Daoy (cell line): ENCODE measurements around the gene CERS6. TPM values are rescaled to one million over a fixed set of nuclear protein-coding genes. Genes with fewer than 3 reads are reported as not detected.

Experiments
- DNase-seq: peaks from one replicate; pipeline ENCODE4 v3.0.0-alpha.2; 2015; ENCODE audit warnings: low read depth
- total RNA-seq: library from RNA; depleted of rRNA; stranded (reverse); fragments of >200 nt; shearing (Covaris generic); gene quantifications from 2 replicates; pipeline ENCODE4 v1.2.3, GENCODE V29; 2014

Gene CERS6
- total RNA-seq, 1 experiment from 2014 or later, result 16.4 TPM

DNA sequence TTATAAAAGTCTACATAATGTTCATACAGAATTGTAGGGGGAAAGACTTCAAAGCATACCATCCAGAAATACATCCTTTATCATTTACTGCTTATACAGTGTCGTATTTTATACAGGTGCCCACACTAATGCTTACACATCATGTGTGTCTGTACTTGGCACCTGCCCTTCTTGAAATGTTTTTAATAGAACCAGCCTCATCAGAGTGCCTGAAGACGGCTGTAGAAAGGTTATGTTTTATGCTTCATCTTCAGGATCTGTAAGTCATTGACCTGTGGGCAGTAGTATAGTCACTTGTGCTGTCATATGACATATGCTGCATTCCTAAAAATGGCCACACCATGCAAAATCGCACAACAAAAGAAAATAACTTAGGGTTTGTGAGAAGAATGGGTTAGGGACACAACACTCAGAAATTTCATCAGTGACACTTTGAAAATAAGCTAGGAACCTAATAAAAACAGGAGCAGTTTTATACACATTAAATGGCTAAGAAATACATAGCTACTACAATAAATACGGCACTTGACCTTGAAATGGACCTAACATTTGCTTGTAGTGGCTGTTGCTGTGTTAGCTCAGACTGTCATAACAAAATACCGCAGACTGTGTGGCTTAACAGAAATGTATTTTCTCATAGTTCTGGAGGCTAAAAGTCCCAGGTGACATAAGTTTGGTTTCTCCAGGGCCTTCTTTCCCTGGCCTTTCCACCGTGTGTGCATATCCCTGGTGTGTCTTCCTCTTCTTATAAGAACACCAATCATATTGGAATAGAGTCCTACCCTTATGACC is 112.6 kb downstream of the CERS6 start:
- DNase-seq, result no peak

DNA sequence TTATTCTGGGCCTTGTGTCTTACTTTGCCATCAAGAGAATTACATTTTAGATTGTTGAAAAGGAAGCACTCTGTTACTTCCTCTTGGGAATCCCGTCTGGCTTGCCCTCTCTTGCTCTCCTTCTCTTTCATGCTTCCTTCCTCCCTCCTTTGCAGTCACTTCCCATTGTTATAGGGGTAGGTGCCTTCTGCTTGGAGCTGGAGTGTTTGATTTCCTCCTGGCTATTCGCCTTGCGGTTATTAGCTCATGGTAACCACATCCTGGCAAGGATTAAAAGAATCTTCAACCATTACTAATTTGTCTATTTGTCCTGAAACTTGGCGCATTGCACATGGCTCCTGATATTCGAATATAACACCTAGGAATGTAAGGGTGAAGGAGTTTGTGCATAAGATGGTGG is 115.0 kb downstream of the CERS6 start:
- DNase-seq, result no peak

DNA sequence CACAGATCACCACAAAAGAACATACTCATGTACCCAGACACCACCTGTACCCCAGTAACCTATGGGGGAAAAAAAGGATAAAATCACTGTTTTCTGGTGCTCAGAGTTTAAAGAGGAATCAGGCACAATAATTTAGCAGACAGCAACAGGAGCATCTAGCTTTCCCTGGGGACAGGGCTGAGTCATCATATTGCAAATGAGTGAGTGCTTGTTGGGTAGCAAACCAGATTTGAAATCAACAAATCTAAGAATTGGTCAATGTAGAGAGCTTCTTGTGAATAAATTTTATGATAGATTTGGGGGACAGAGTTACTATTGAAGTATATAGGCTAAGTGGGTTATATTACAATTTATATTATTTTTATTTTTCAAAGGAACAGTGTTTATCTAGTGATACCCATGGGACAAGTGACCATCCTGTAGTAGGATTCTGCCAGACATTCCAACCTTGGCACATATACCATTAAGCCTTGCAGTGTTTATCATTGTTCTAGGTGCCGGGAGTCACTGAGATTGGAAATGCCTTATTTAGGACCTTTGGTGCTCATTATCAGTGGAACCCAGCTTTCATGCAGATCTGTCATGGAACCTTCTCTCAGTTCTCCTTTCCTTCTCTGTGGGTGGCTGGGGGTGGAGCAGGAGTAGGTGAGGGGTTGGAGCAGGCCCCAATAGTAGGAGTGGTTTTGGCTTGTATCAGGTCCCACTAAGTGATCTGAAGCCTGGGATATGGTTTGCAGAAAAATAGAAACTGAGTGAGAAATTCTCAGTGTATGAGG is 117.2 kb downstream of the CERS6 start:
- peak; percentile 13 for DNase-seq

DNA sequence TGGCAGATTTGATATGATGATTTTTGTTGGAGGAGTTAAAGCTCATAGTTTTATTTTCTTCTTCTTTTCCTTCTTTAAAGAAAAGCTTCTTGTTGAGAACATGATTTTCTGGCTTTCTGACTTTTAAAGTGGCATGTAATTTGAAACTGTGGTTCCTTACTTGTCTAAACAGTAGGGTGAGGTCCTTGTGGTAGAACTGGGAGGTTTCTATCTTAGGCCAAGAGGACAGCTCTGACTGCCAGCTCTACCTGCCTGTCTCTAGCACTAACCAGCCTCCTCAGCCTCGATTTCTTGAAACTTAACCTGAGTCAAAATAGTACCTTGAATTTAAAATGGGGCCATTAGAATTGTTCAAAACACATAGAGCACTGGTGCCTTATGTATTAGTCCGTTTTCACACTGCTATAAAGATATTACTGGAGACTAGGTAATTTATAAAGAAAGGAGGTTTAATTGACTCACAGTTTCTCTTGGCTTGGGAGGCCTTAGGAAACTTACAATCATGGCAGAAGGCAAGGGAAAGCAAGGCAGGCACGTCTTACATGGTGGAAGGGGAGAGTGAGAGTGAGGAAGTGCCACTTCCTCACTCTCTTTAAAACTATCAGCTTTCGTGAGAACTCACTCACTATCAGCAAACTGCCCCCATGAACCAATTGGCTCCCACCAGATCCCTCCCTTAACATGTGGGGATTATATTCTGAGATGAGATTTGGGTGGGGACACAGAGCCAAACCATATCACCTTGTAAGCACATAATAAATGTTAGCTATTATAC is 119.0 kb downstream of the CERS6 start:
- no peak for DNase-seq

DNA sequence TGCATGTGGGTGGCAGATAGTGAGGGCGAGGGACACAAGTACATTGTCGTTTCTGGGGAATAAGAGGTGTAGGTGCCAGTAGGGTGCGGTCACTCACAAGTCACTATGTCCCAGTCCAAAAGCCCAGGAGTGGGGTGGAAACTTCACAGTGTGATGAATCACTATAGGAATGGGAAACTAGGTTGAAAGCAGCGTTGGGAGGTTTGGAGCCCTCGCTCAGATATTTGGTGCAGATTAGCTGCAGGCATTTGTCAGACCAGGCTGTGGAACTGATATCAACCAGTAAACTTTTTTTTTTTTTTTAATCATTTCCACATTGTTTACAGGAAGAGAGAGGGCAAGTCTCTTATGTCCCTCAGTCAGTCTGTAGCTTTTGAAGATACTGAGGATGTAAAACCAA is 121.8 kb downstream of the CERS6 start:
- no peak for DNase-seq

DNA sequence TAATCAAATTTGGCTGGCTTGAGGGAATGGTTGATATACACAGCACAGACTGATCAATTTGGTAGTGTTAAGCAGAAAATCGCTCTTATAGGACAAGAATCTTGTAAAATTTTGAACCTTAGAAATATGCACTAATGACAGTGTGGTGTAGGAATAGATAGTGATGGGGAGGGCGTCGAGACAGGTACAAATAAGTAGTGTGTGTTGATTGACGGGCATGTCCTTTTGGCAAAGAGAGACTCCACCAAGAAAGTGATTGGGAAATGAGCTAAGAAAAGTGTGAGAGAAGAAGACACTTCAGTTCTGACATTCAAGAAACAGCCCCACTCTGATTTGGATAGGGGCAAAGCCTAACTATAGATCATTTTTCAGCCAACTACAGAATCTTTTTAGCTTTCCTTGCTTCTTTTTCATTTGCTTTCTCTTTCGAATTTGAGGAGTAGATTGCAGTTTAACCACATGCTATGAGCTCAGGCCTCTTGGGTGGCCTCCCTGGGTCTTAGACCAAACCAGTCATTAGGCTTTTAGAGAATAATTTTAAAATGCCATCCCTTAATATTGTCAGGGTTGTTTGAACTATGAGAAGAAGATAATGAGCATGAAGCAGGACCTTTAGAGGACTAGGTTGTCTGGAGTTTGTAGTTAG is 127.1 kb downstream of the CERS6 start:
- peak; percentile 53 for DNase-seq

DNA sequence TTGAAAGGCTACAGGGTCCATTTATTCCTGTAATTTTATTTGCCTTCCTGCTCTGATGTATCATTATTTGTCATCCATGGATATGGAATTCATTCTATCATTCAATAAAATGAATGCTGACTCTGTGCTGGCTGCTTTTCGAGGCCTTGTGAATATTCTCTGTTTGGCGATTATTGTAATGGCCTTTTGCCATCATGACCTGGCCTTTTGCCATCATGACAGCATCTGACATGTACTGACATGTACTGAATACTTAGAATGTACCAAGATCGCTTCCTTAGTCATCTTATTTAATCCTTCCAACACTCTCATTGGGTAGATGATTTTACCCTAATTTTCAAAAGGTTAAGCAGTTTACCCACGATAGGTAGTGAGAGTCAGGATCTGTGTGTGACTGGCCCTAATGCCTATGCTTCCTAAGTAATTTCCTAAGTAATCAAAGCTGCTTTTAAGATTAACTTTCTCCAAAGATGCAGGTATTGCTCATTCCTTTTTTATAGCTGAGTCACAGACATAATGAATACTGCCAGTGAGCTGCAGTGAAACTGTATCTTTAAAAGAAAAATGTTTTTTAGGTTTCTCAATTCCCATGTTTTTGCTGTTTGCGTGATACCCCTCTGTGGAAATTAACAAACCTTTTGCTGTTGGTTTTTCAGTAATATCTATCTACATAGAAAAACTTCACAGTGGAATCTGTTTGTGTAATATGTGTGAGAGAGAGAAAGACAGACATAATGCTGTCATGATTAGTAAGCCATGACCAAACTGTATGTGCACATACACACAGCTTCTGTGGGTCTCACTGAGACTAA is 127.8 kb downstream of the CERS6 start:
- DNase-seq, result peak; percentile 46

DNA sequence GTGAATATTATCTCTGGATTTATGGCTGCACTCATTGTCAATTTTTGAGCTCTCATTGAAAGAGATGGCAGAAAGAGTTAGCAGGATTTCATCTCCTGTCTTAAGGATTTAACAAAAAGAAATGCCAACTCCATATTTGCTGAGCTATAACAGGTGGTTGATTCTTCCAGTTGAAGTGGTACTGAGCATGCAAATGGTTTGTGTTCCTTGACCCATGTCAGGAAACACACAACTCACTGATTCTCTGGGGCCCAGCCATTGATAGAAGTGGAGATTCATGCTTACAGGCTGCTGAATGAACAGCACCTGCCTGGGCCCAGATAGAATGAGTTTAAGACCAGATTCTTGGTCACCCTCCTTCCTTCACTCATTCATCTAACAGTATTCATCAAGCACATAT is 128.8 kb downstream of the CERS6 start:
- no peak for DNase-seq

DNA sequence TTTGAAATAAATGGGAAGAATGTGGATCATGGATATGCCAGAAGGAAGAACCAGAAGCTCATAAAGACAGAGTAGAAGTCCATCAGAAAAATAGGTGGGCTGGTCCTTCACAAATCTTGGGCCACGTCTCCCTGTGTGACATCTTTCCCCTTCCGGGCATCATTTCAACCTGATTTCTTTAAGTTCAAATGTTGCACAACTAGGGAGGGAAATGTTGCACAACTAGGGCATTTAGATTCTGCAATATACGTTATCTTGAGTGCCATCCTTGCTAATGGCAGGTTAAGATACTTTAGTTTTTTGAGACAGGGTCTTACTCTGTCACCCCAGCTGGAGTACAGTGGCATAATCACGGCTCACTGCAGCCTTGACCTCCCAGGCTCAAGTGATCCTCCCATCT is 129.6 kb downstream of the CERS6 start:
- no peak for DNase-seq

DNA sequence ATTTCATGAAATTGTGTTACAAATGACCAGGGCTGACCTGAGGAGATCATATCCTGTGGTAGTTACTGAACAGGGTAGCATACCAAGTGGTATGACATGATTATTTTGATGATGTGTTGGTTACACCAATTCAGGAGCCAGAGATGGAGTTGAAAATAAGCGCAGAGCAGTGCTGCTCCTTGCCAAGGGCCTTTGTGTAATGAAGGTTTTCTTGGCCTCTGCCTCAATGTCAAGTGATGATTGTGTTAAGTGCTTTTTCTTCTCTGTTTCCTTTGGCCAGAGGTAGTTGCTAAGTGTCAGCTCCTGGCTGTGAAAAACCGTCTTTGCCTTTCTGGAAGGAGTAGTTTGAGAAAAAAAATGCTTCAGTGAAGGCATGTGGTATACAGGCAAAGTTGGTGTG is 131.2 kb downstream of the CERS6 start:
- DNase-seq, result no peak

DNA sequence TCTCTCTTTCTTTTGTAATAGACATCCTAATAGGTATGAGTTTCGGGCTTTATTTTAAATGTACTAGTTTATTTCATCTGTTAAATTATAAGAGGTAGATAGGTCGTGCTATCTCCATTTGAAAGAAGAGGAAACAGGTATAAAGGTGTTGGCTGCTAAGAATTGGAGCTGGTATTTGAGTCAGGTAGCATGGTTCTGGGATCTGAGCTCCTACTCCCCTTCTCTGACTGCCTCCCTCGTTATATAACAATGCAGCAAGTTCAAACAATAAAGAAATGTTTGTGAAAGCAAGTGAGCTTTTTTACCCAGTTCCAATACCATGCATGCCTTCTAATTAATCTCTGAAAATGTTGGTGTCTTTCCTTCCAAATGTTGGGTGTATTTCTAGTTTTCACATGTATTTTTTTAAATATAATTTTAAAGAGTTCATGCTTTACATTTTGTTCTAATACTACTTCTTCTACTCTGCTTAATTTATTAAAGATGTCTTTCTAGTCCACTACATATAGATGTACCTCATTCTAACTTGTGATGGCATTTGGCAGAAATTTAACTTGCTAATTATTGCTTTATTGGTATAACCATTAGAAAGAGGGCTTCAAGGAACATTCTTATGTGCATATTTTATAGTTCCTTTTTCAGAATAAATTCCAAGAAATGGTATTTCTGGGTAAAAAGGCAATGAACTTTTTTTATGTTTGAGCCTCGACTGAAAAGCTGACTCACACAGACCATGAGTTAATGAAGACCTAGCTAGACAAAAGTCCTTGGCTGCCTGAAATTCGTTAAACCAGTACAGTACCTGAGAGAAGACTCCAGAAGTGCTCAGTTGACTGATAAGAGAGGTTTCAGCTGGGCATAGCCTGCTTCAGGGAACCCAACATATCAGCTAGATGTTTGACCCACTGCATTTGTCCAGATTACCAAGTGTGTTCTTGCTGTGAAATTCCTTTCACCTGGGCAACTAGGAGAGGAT is 133.5 kb downstream of the CERS6 start:
- DNase-seq, result no peak

DNA sequence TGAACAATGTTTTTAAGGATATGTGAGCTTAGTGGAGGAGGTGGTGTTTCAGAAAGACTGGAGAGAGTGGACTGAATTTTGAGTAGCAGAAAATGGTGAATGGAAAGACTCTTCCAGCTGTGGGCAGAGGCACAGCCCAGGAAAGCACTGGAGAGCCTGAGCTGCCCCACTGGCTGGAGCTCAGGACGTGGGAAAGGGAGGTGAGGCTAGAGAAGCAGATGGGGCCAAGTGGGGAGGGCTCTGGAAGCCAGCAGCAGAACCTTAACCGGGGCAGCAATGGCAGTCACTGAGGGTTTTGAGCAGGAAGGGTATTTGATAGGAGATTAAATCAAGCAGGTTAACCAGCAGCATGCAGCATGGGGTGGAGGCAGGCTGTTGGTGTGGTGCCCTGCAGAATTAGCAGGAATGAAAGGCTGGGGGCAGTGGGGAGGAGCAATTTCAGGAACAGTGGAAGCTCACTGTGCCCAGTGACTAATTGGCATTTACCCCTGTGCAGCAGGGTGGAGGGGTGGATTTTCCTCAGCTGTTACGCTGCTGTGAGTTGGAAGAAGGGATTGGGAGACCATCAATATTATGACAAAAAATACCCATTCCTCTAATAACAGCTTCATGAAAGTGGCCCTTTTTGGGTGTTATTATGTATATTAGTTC is 136.2 kb downstream of the CERS6 start:
- no peak for DNase-seq

DNA sequence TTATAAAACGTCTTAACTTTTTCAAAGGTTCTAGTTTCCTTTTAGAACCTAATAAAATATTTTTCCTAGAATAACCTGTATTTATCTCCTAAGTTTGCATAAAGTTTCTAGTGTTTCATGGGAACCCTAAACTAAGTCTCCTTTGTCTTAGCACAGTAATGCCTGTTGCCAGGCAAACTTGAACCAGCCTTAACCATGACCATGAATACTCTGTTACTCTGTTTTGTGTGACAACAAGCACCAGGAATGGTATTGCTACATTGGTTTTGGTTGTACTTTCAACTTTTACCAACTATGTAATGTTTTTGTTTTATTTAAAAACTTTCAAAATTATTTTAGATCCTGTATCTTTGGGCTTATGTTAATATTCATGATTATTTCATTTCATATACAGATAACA is 137.6 kb downstream of the CERS6 start:
- no peak for DNase-seq

DNA sequence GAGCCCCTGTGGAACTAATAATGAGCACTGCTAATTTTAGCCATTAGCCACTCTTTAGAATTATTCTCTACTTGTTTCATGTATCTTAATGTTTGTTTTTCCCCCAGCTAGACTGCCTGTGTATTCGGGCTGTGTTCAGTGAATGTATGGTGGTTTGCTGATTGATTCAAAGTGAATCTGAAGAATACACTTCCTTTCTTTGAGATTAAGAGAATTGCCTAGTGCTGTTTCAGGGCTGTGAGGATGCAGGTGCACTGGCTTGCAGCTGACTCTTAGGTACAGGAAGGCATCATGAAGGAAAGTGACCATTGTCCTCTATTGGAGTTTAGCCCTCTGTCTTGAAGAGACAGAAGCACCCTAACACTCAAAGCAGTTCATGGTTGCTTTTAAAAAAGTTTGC is 138.7 kb downstream of the CERS6 start:
- DNase-seq, result no peak

DNA sequence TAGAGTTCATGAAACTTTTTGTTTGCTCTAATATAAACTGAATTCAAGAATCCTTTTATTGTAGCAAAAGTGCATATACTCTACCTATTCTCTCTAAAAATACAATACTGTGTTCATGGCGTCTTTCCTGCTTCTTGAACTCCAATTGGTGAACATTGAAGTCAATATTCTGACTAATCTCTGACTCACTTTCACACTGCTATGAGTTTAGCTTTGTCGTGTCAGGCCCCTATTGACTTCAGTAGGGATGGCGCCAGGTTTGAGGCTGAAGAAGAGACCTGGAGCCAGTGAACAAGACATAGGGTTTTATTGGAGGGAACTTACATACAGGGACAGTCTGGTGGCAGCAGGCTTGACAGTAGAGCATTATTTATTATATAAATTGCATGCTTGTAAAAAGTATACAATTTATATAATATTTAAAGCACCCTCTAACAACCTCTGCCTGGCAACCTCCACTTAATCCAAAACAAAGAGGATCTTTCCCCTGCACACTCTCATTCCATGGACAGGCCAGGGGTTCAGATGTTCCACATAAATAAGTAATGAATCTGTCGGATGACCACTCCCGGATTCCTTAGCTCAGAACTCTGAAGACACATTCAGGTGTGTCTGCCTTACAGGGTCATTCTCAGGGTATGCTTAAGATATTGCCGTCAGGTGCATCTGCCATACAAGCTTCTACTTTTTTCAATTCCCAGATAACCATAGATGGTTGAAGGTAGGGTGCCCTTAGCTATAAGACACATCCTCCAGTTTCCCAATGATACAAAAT is 141.0 kb downstream of the CERS6 start:
- peak; percentile 7 for DNase-seq

DNA sequence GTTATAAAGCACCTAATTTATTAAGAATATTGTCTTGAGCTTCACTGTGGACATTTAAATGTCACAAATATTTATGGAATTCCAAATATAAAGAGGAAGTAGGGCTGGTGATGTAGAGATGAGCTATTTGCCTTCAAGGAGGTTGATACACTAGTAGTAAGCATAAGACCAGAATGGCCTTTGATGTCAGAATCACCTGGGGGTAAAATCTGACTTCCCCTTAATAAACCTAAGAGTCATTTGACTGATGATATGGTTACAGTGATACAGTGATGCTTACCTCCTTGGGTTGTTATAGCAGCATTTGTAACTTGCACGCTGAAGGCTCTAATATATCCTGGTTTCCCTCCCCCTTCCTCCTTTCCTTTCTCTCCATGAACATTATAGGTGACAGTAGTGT is 143.7 kb downstream of the CERS6 start:
- no peak for DNase-seq

DNA sequence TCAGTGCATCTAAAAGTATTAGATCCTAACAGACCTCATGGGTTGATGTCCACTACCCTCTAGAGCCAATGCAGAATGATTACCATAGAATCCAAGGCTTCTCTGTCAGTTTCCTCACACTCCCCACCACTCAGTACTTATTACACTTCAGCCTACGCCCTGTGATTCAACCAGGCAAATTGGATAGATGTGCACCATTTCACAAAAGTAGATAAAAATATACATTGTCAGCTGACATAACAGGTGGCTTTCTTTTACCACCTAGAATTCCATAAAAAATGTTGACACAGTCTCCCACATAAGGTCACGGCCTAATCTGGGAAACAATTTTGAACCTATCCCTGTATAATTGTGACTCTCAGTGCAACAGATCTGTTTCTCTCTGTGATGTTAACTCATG is 144.9 kb downstream of the CERS6 start:
- no peak for DNase-seq

DNA sequence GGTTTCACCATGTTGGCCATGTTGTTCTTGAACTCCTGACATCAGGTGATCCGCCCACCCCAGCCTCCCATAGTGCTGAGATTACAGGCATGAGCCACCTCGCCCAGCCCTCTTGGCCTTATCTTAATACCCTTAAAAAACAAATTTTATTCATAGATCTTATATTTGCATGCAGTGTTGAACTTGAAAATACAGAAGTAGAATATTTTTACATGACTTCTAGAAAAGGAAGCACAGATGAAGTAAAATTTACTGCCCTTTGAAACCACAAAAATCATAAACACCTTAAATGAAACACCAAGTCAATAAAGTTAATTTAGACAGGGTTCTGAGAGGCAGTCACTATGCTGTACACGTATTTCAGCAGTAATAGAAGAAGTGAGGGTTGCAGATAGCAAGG is 145.7 kb downstream of the CERS6 start:
- DNase-seq, result no peak

DNA sequence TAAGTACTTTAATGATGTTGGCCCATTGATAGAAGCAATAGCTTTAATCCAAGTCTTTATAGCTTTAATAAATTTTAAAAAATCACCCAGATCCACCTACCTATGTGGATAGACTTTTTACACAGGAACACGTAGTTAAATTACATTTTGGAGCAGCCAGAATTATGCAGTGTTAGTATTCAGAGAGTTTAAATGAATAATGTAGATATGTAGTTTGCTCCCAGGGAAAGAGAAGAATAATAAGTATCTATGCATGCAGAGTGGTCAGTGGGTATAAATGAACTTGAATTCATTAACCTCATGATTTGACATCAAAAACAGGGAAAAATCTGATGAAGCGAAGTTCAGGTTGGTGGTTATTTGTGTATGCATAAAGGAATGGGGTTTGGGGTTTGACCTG is 146.3 kb downstream of the CERS6 start:
- DNase-seq, result no peak
